GM10266 (cell line): Measurements from ENCODE around the gene RAB4A.

ENCODE experiments used
- DNase-seq: peaks from one replicate; pipeline ENCODE4 v3.0.0; 2012; ENCODE audit errors: extremely low spot score
- TF ChIP-seq, protein P1 (sequence below): IDR thresholded peaks from 2 replicates; pipeline ENCODE4 v1.5.1; 2012; ENCODE audit warnings: mild to moderate bottlenecking, low read depth; ENCODE audit not compliant: control insufficient read depth, insufficient read depth; ENCODE audit errors: missing control alignments

Gene RAB4A

DNA sequence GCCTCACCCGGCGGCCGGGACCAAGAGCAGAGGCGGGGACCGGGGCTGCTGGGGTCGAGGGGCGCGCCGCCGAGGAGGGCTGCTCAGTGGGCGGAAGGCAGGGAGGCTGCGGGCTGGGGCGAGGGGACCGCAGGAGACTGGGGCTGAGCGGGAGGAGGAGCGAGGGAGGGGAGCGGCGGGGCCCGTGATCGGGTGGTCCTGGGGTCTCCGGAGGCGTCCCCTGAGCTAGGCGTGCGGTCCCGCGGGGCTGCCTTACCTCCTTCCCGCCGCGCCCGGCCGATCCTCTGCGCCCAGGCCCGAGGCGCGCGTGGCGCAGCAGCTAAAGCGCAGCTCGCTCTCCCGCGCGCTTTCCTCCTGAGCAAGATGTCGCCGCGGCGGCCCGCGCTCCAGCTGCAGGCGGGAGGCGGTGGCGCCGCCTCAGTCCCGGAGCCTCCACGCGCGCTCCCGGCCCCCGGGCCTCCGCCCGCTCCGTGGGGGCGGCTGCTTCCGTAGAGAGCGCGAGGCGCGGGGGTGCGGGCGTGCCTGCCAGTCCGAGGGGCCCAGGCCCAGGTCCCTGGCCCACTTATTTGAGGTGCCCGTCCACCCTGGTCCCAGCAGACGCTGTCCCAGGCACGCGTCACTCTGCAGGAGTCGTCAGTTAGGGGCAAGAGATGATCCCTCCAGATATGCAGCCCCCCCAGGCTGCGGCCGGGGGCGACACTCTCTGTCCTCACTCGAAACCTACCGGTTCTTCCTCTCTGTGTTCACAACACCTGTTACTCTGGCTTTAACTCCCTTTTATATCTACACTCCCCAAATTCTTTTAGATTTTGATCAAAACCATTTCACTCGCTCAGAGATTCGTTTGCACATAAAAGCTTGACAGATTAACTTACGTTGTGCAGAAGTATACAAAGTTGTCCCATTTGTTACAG lies 72.0 kb downstream of the RAB4A start, which contains the start of gene CCSAP:
Gene CCSAP (minus strand): TSS at position 392 of the 914 bp plus-strand sequence. CDS start 582 bp downstream, outside the sequence.
- peak; percentile 61 for DNase-seq
- TF ChIP-seq, protein P1, sequence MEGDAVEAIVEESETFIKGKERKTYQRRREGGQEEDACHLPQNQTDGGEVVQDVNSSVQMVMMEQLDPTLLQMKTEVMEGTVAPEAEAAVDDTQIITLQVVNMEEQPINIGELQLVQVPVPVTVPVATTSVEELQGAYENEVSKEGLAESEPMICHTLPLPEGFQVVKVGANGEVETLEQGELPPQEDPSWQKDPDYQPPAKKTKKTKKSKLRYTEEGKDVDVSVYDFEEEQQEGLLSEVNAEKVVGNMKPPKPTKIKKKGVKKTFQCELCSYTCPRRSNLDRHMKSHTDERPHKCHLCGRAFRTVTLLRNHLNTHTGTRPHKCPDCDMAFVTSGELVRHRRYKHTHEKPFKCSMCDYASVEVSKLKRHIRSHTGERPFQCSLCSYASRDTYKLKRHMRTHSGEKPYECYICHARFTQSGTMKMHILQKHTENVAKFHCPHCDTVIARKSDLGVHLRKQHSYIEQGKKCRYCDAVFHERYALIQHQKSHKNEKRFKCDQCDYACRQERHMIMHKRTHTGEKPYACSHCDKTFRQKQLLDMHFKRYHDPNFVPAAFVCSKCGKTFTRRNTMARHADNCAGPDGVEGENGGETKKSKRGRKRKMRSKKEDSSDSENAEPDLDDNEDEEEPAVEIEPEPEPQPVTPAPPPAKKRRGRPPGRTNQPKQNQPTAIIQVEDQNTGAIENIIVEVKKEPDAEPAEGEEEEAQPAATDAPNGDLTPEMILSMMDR, result peak; percentile 13

DNA sequence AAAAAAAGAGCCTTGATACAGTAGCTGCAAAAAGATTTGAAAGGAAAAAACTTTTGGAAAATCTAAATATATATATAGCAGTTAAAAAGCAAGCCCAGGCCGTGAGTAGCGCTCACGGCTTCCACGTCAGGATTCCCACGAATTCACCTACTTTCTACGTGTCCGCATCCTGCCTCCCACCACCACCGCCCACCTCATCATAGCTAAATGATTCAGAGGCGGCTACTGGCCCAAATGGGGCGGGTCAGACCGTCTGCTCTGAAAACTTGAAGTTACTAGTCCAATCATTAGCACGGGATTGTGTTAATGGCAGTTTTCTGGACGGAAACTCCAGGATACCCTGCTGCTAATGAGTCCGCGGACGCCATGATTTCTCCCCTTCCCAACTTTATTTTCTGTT lies 73.2 kb downstream of the RAB4A start:
- no peak for DNase-seq
- TF ChIP-seq, protein P1, result no peak

DNA sequence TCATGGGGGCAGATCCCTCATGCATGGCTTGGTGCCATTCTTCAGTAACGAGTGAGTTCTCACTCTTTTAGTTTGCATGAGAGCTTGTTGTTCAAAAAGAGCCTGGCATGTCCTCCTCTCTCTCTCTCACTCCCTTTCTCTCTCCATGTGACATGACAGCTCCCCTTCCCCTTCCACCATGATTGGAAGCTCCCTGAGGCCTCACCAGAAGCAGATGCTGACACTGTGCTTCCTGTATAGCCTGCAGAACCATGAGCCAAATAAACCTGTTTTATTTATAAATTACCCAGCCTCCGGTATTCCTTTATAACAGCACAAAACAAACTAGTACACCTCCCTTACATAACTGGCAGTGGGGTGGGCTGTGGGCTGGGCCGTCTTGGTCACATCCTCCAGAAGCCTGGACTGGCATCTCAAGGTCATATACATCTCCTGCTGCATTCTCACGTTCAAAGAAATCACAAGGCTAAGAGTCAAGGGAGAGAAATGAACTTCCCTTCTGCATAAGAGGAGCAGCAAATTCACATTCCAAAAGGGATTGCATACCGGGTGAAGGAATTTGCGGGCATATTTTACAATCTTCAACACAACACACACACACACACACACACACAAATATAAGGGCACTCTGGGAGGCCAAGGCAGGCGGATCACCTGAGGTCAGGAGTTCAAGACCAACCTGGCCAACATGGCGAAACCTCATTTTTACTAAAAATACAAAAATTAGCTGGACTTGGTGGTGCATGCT lies 74.2 kb downstream of the RAB4A start:
- TF ChIP-seq, protein P1, result no peak
- DNase-seq, result no peak

DNA sequence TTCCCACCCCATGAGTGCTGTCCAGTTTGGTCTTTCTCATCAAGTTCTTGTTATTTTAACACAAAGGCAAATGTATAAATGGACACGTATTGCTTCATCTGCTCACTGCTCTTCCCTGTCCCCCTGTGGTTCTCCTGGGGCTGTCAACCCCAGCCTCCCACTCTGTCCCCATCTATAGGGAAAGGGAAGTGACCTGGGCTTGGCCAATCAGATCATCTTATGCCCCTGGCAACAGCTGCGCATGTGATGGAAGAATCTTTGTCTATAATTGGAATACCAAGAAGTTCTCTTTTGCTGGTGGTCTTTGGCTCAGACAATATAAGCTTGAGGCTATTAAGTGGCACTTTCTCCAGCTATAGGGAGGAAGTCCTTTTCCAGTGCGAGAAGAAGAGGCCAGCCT lies 76.6 kb downstream of the RAB4A start:
- TF ChIP-seq, protein P1, result no peak
- no peak for DNase-seq

DNA sequence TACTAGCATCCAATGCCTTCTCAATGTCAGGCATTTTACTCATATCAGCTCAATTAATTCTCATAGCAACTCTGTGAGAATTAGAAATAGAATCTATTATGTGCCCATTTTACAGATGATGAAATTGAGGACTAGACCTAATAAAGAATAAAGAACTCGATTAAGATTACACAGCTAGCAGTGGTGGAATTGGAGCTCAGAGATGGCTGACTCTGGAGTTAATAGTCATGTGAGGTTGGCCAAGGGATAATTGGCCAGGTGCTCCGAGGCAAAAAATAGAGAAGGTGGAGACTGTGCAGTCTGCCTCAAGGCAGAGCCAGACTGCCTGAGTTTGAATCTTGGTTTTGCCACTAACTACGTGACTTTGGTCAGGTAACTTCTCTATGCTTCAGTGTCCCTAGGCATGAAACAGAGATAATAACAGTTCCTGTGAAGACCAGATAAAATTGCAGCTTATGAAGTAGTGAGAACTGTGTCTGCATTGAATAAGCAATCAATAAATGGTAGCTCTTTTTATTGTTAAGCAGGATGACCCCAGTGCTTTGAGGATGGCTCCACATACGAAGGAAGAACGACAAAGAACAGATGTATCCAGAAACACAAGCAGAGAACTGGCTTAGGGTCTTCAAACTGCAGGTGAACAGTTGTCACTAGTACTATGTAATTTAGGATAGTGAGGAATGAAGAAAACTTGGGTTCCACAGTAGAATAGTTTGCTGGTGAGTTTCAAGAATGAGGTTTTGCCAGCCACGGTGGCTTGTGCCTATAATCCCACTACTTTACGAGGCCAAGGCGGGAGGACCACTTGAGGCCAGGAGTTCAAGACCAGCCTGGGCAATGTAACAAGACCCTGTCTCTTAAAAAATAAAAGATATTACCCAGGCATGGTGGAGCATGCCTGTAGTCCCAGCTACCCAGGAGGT lies 78.8 kb downstream of the RAB4A start:
- DNase-seq, result no peak
- TF ChIP-seq, protein P1, result no peak

DNA sequence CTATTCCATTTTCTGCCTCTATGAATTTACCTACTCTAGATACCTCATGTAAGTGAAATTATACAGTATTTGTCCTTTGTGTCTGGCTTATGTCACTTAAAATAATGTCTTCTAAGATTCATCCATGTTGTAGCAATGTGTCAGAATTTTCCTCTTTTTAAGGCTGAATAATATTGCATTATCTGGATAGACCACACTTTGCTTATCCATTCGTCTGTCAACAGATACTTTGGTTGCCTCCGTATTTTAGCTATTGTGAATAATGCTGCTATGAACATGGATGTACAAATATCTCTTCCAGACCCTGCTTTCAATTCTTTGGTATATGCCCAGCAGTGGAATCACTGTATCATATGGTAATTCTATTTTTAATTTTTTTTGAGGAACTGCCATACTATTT lies 82.1 kb downstream of the RAB4A start:
- DNase-seq, result no peak

More for the DNA sequence above, 82.1 kb downstream of the RAB4A start:
- TF ChIP-seq, protein P1, result no peak
